MV-4-11 (cell line): ENCODE results near the gene LAP3.
"Not testable (repeated sequence)": the region's sequence is repeated elsewhere in the genome, so short reads cannot be mapped to it uniquely, and the experiment has no call there.

Source experiments
- DNase-seq: peaks from one replicate; lab custom pipeline; 2025; lab: John Stamatoyannopoulos, UW

LAP3 gene

GRCh38 chr4:17576932-17577664 lies at the start of gene LAP3:
Gene LAP3, plus strand, starts transcription at chr4:17577198. Its CDS starts 268 bp downstream, at chr4:17577466.
- peak; percentile 91 for DNase-seq

GRCh38 chr4:17528551-17529165 lies 48.3 kb upstream of the LAP3 start:
- DNase-seq, result no peak

- peak; percentile 48 for DNase-seq
These were observed 45.3 kb upstream of the LAP3 start for GRCh38 chr4:17531538-17532285.

- no peak for DNase-seq
These were observed 42.3 kb upstream of the LAP3 start for GRCh38 chr4:17534705-17535104.

- DNase-seq, result no peak
These were observed 41.8 kb upstream of the LAP3 start for GRCh38 chr4:17535242-17535641.

GRCh38 chr4:17535906-17536305 lies 41.1 kb upstream of the LAP3 start:
- DNase-seq, result no peak

- DNase-seq, result not testable (repeated sequence)
These were observed 39.9 kb upstream of the LAP3 start for GRCh38 chr4:17537060-17537459.

- peak; percentile 30 for DNase-seq
These were observed 32.8 kb upstream of the LAP3 start for GRCh38 chr4:17544205-17544604.

GRCh38 chr4:17544831-17545234 lies 32.2 kb upstream of the LAP3 start:
- DNase-seq, result no peak

GRCh38 chr4:17545374-17546140 lies 31.4 kb upstream of the LAP3 start:
- DNase-seq, result no peak

- no peak for DNase-seq
These were observed 30.8 kb upstream of the LAP3 start for GRCh38 chr4:17546222-17546621.

GRCh38 chr4:17546678-17547077 lies 30.3 kb upstream of the LAP3 start:
- DNase-seq, result no peak

GRCh38 chr4:17550549-17550948 lies 26.4 kb upstream of the LAP3 start:
- DNase-seq, result no peak

GRCh38 chr4:17552427-17552826 lies 24.6 kb upstream of the LAP3 start:
- DNase-seq, result no peak

- DNase-seq, result no peak
These were observed 22.4 kb upstream of the LAP3 start for GRCh38 chr4:17554568-17554967.

- no peak for DNase-seq
These were observed 20.5 kb upstream of the LAP3 start for GRCh38 chr4:17556498-17556897.

- no peak for DNase-seq
These were observed 19.1 kb upstream of the LAP3 start for GRCh38 chr4:17557880-17558279.

- no peak for DNase-seq
These were observed 17.9 kb upstream of the LAP3 start for GRCh38 chr4:17558941-17559708.

GRCh38 chr4:17559709-17560048 lies 17.3 kb upstream of the LAP3 start:
- DNase-seq, result no peak

- no peak for DNase-seq
These were observed 16.8 kb upstream of the LAP3 start for GRCh38 chr4:17560065-17560673.
